Sigmoid colon (tissue), 7 donors: ENCODE data around the gene XRCC5. TPM values are rescaled to one million over a fixed set of nuclear protein-coding genes. Genes with fewer than 3 reads are reported as not detected.
A peak's percentile ranks its signal among the peaks of the same experiment; 100 is the strongest.

Experiments used
- DNase-seq: peaks from one replicate; pipeline ENCODE4 v3.0.0-alpha.2; 2019
- H3K27ac ChIP-seq, 4 donors: fragments of 200-600 bp; sonication (generic); one replicate each; pipeline ENCODE4 v1.5.1; 2016 to 2019; ENCODE audit warnings: mild to moderate bottlenecking in 1 of 4
- H3K27me3 ChIP-seq, 3 donors: fragments of 200-600 bp; sonication (generic); one replicate each; pipeline ENCODE4 v1.5.1; 2019; ENCODE audit warnings: mild to moderate bottlenecking in 1 of 3
- H3K36me3 ChIP-seq, 4 donors: fragments of 200-600 bp; sonication (generic); one replicate each; pipeline ENCODE4 v1.5.1; 2016 to 2019
- H3K4me1 ChIP-seq, 4 donors: fragments of 200-600 bp; sonication (generic); one replicate each; pipeline ENCODE4 v1.5.1; 2017 to 2019
- H3K4me3 ChIP-seq, 4 donors: fragments of 200-600 bp; sonication (generic); one replicate each; pipeline ENCODE4 v1.5.1; 2017 to 2019; ENCODE audit warnings: mild to moderate bottlenecking in 2 of 4, moderate library complexity in 1 of 4
- H3K9me3 ChIP-seq, 4 donors: fragments of 200-600 bp in 3 of 4; sonication (generic) in 3 of 4; one replicate each; pipeline versions ENCODE4 v1.5.1 to v1.6.1; 2013 to 2019
- EP300 ChIP-seq, 4 donors: sonication (generic); formaldehyde crosslinking; IDR thresholded peaks; one replicate each; pipeline ENCODE4 v1.6.1; 2017; ENCODE audit warnings: antibody characterized with exemption in 4 of 4
- POLR2A ChIP-seq, 2 donors: fragments of 450-650 bp; IDR thresholded peaks; one replicate each; pipeline ENCODE4 v1.6.1; 2016; ENCODE audit warnings: antibody characterized with exemption in 2 of 2, mild to moderate bottlenecking in 2 of 2, moderate library complexity in 2 of 2
- POLR2AphosphoS5 ChIP-seq, 4 donors: sonication (generic); formaldehyde crosslinking; IDR thresholded peaks; one replicate each; pipeline ENCODE4 v1.6.1; 2017; ENCODE audit warnings: antibody characterized with exemption in 4 of 4
- WGBS, 2 donors: extraction: QIAGEN DNeasy Blood & Tissue Kit; methylation state at CpG; one replicate each; pipeline ENCODE4 v1.1.7; 2013; 5-methylcytosine and 5-hydroxymethylcytosine counted together
- intact Hi-C: fragments of 100-400 bp; cut with DNase I; formaldehyde crosslinking; loops from one replicate; pipeline ENCODE4 v1.15.1; 2023
- polyA plus RNA-seq, 3 donors: library from polyadenylated mRNA; stranded (reverse); fragments of 200-250 nt; gene quantifications; one replicate each; pipeline ENCODE4 v1.2.3, GENCODE V29; 2013
- total RNA-seq, 4 donors: library from RNA; depleted of rRNA; stranded (reverse); fragments of >200 nt; gene quantifications; one replicate each; pipeline ENCODE4 v1.1.0, GENCODE V29; 2016
- TF ChIP-seq, protein P1 (sequence below), 4 experiments: fragments of 450-650 bp in 3 of 4; fragments of 200-600 bp in 1 of 4; IDR thresholded peaks; one replicate each; pipeline ENCODE4 v1.5.1; 2016 to 2019; ENCODE audit warnings: antibody characterized with exemption in 4 of 4, mild to moderate bottlenecking in 3 of 4, moderate library complexity in 2 of 4
- donor health status: healthy with polysubstance abuse.
- donor health status: Bipolar disorder and iron deficiency.
- donor health status: healthy.

The XRCC5 gene
- total RNA-seq (100 to 1,000 TPM in 3 of 4 donors, 10 to 100 TPM in 1; 92.5 to 152 (median 137) TPM), polyA plus RNA-seq (100 to 1,000 TPM in 1 of 3 donors, 10 to 100 TPM in 2; 70.3 to 111 (median 86.0) TPM)

GRCh38 chr2:216108967-216109921 is at the start of gene XRCC5:
TSS of gene XRCC5 (plus strand) at chr2:216109348. CDS start at chr2:216109437, 89 bp downstream.
- H3K4me3 ChIP-seq = peak within 1 kb of the TSS; percentile 68 to 93 (median 88)
- intact Hi-C loops = loop anchor here (1.0 kb wide), 1 partner anchor 28 kb away; the partner anchor contains the start of genes PECR and TMEM169
- TF ChIP-seq POLR2A (IDR thresholded peaks at IDR 0.05) = peak in 1 of 2 donors; percentile 48
- TF ChIP-seq EP300 (IDR thresholded peaks at IDR 0.05) = no peak
- peak; percentile 73 to 86 (median 81) for TF ChIP-seq POLR2AphosphoS5 (IDR thresholded peaks at IDR 0.05)
- TF ChIP-seq, protein P1, sequence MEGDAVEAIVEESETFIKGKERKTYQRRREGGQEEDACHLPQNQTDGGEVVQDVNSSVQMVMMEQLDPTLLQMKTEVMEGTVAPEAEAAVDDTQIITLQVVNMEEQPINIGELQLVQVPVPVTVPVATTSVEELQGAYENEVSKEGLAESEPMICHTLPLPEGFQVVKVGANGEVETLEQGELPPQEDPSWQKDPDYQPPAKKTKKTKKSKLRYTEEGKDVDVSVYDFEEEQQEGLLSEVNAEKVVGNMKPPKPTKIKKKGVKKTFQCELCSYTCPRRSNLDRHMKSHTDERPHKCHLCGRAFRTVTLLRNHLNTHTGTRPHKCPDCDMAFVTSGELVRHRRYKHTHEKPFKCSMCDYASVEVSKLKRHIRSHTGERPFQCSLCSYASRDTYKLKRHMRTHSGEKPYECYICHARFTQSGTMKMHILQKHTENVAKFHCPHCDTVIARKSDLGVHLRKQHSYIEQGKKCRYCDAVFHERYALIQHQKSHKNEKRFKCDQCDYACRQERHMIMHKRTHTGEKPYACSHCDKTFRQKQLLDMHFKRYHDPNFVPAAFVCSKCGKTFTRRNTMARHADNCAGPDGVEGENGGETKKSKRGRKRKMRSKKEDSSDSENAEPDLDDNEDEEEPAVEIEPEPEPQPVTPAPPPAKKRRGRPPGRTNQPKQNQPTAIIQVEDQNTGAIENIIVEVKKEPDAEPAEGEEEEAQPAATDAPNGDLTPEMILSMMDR (IDR thresholded peaks at IDR 0.05) = no peak
- no peaks in the 10 kb centered on the region for H3K9me3 ChIP-seq
- peak; percentile 98 for DNase-seq
- H3K27ac ChIP-seq = peak within 1 kb of the TSS; percentile 90 to 95 (median 92)
- 0% methylated on average over 57 of the region's 57 CpGs for WGBS, 2 donors
- H3K4me1 ChIP-seq = peaks cover 0 to 28% (median 23%) of the 10 kb centered on the region in 4 donors
- H3K27me3 ChIP-seq = no peaks in the 10 kb centered on the region
- peaks cover 5 to 38% (median 11%) of the 10 kb centered on the region in 4 donors for H3K36me3 ChIP-seq

DNA sequence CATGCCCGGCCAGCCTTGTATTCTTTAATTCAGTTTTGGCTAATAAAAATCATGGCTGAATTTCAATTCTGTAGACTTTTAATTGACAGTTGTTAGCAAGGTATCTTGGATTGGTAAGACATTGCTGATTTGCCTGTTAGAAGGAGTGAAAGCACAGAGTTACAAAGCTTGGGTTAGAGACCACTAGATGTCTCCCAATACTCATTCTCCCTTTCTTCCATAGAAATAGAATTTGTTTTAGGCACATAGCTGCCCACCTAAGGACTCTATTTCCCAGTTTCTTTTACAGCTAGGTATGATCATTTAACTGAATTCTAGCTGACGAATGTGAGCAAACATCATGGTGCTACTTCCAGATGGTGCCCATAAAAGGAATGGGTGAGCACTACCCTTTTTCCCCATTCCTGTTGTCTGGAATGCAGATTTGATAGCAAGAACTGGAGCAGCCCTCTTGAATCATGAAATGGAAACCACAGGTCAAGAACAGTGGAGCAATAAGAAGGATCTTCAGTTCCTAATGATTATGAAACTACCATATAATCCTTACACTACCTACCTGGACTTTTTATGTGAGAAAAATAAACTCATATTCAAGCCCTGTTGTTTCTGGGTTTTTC is 45.0 kb upstream of the XRCC5 start:
- Histone ChIP-seq H3K27ac (no peak overlapping the region), H3K36me3 (peaks cover 0 to 37% (median 7%) of the 10 kb centered on the region in 4 donors), H3K4me1 (no peaks in the 10 kb centered on the region), H3K4me3 (no peak overlapping the region), H3K9me3 (no peaks in the 10 kb centered on the region), H3K27me3 (no peaks in the 10 kb centered on the region)
- no peak for DNase-seq
- TF ChIP-seq, protein P1 (IDR thresholded peaks at IDR 0.05) = no peak
- TF ChIP-seq EP300 (IDR thresholded peaks at IDR 0.05) = no peak
- TF ChIP-seq POLR2A (IDR thresholded peaks at IDR 0.05) = no peak
- TF ChIP-seq POLR2AphosphoS5 (IDR thresholded peaks at IDR 0.05) = no peak
- intact Hi-C loops = no loop called here
- WGBS, 2 donors = 86 to 92% methylated on average over 2 of the region's 2 CpGs

GRCh38 chr2:216064665-216065064 is 44.5 kb upstream of the XRCC5 start:
- WGBS, 2 donors = 81 to 83% methylated on average over 1 of the region's 1 CpG
- intact Hi-C loops = no loop called here
- Histone ChIP-seq H3K36me3 (peaks cover 0 to 37% (median 7%) of the 10 kb centered on the region in 4 donors), H3K4me3 (no peak overlapping the region), H3K9me3 (no peaks in the 10 kb centered on the region), H3K27me3 (no peaks in the 10 kb centered on the region), H3K4me1 (no peaks in the 10 kb centered on the region), H3K27ac (no peak overlapping the region)
- DNase-seq = no peak
- TF ChIP-seq POLR2AphosphoS5 (IDR thresholded peaks at IDR 0.05) = no peak
- TF ChIP-seq EP300 (IDR thresholded peaks at IDR 0.05) = no peak
- TF ChIP-seq, protein P1 (IDR thresholded peaks at IDR 0.05) = no peak
- no peak for TF ChIP-seq POLR2A (IDR thresholded peaks at IDR 0.05)

DNA sequence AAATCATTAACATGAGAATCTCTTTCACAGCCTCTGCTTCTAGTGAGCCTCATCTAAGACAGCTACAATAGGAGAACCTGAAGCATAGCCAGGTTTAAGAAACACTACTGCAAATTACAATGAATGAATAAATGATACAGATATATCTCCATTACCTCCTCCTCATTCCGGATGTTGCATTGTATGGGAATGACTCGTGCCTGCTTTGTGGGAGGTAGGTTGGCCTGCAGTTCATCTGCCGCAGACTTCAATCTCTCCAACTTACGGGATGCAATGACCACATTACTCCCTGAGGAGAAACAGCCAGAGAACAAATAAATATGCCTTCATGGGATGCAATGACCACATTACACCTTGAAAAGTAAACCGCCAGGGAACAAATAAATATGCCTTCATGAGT is 42.9 kb upstream of the XRCC5 start:
- Histone ChIP-seq H3K27ac (no peak overlapping the region), H3K27me3 (no peaks in the 10 kb centered on the region), H3K4me1 (no peaks in the 10 kb centered on the region), H3K36me3 (peaks cover 0 to 37% (median 7%) of the 10 kb centered on the region in 4 donors), H3K4me3 (no peak overlapping the region), H3K9me3 (no peaks in the 10 kb centered on the region)
- TF ChIP-seq POLR2AphosphoS5 (IDR thresholded peaks at IDR 0.05) = no peak
- TF ChIP-seq, protein P1 (IDR thresholded peaks at IDR 0.05) = no peak
- TF ChIP-seq EP300 (IDR thresholded peaks at IDR 0.05) = no peak
- TF ChIP-seq POLR2A (IDR thresholded peaks at IDR 0.05) = no peak
- intact Hi-C loops = no loop called here
- WGBS, 2 donors = 93 to 96% methylated on average over 5 of the region's 5 CpGs
- no peak for DNase-seq
